Upper lobe of left lung (tissue), 6 donors: ENCODE measurements around the gene WDR81. TPM values are rescaled to one million over a fixed set of nuclear protein-coding genes. Genes with fewer than 3 reads are reported as not detected.

Experiments
- ATAC-seq, 2 donors: fragments of 200-7000 bp; cut with Tn5 transposase; one replicate each; pipeline ENCODE4 v1.9.1; 2022; ENCODE audit warnings: mild to moderate bottlenecking in 2 of 2, moderate library complexity in 2 of 2; ENCODE audit not compliant: low FRiP score in 2 of 2
- DNase-seq, 2 donors: peaks; one replicate each; pipeline ENCODE4 v3.0.0-alpha.2; 2019 to 2020
- H3K27ac ChIP-seq, 4 donors: fragments of 200-600 bp; sonication (generic); one replicate each; pipeline ENCODE4 v1.5.1; 2016 to 2019
- H3K27me3 ChIP-seq, 4 donors: fragments of 200-600 bp; sonication (generic); one replicate each; pipeline ENCODE4 v1.5.1; 2017 to 2019
- H3K36me3 ChIP-seq, 4 donors: fragments of 200-600 bp; sonication (generic); one replicate each; pipeline ENCODE4 v1.5.1; 2016 to 2019
- H3K4me1 ChIP-seq, 4 donors: fragments of 200-600 bp; sonication (generic); one replicate each; pipeline ENCODE4 v1.5.1; 2018 to 2019
- H3K4me3 ChIP-seq, 4 donors: fragments of 200-600 bp; sonication (generic); one replicate each; pipeline ENCODE4 v1.5.1; 2017 to 2019; ENCODE audit warnings: mild to moderate bottlenecking in 2 of 4, moderate library complexity in 1 of 4
- H3K9me3 ChIP-seq, 4 donors: fragments of 200-600 bp; sonication (generic); one replicate each; pipeline ENCODE4 v1.5.1; 2018 to 2019
- CTCF ChIP-seq, 6 experiments: fragments of 450-650 bp in 4 of 6; fragments of 200-600 bp in 2 of 6; sonication (generic) in 2 of 6; IDR thresholded peaks; one replicate each; pipeline ENCODE4 v1.5.1; 2016 to 2019; ENCODE audit warnings: antibody characterized with exemption in 6 of 6
- EP300 ChIP-seq, 4 donors: sonication (generic); formaldehyde crosslinking; IDR thresholded peaks; one replicate each; pipeline ENCODE4 v1.5.1; 2017; ENCODE audit warnings: antibody characterized with exemption in 4 of 4, control low read depth in 2 of 4
- POLR2A ChIP-seq, 4 donors: fragments of 450-650 bp; IDR thresholded peaks; one replicate each; pipeline ENCODE4 v1.5.1; 2016 to 2017; ENCODE audit warnings: antibody characterized with exemption in 4 of 4, mild to moderate bottlenecking in 2 of 4
- POLR2AphosphoS5 ChIP-seq, 2 donors: sonication (generic); formaldehyde crosslinking; IDR thresholded peaks; one replicate each; pipeline ENCODE4 v1.5.1; 2017; ENCODE audit warnings: antibody characterized with exemption in 2 of 2
- WGBS, 2 donors: methylation state at CpG; one replicate each; pipeline ENCODE4 v1.1.5; 2017 to 2018; 5-methylcytosine and 5-hydroxymethylcytosine counted together
- total RNA-seq, 6 donors: library from RNA; depleted of rRNA in 4 of 6; stranded (reverse); fragments of >200 nt in 4 of 6; gene quantifications; one replicate each; pipeline versions ENCODE4 v1.1.0 to v1.2.1, GENCODE V29; 2016 to 2021
- donor health status: DM: no; HTN: no; CAD: no; lungs with moderate emphysema.
- donor health status: DM: no; HTN: yes; CAD: no; lungs with severe emphysema.

WDR81 gene
- total RNA-seq, 6 donors from 2014 or later, result 47.4 to 162 (median 60.8) TPM

GRCh38 chr17:1727258-1727789 lies 2.8 kb downstream of the WDR81 start:
- peaks cover 4 to 49% (median 42%) of the 10 kb centered on the region in 4 donors for H3K36me3 ChIP-seq

GRCh38 chr17:1727876-1728630 lies 3.5 kb downstream of the WDR81 start:
- peak in 1 of 2 donors; percentile 82 for DNase-seq
- H3K4me3 ChIP-seq, result no peak overlapping the region

More at GRCh38 chr17:1727258-1727789, 2.8 kb downstream of the WDR81 start:
- no peak overlapping the region for H3K4me3 ChIP-seq
- WGBS, 2 donors, result 84 to 95% methylated on average over 5 to 21 of the region's 21 CpGs
- TF ChIP-seq CTCF (IDR thresholded peaks at IDR 0.05), result no peak
- no peak for TF ChIP-seq POLR2AphosphoS5 (IDR thresholded peaks at IDR 0.05)
- TF ChIP-seq POLR2A (IDR thresholded peaks at IDR 0.05), result no peak
- TF ChIP-seq EP300 (IDR thresholded peaks at IDR 0.05), result no peak
- no peaks in the 10 kb centered on the region for H3K9me3 ChIP-seq
- H3K27me3 ChIP-seq, result no peaks in the 10 kb centered on the region
- DNase-seq, result peak in 1 of 2 donors; percentile 72
- peak overlapping the region in 1 of 4 donors; percentile 56 for H3K27ac ChIP-seq
- no peak for ATAC-seq
- H3K4me1 ChIP-seq, result peaks cover 29 to 82% (median 68%) of the 10 kb centered on the region in 4 donors

GRCh38 chr17:1729966-1730325 lies 5.4 kb downstream of the WDR81 start:
- H3K27me3 ChIP-seq, result no peaks in the 10 kb centered on the region
- peak; percentile 25 to 49 for ATAC-seq
- peaks cover 19 to 70% (median 62%) of the 10 kb centered on the region in 4 donors for H3K36me3 ChIP-seq
- TF ChIP-seq EP300 (IDR thresholded peaks at IDR 0.05) (no peak), POLR2AphosphoS5 (IDR thresholded peaks at IDR 0.05) (no peak), CTCF (IDR thresholded peaks at IDR 0.05) (no peak), POLR2A (IDR thresholded peaks at IDR 0.05) (no peak)
- H3K27ac ChIP-seq, result peak overlapping the region; percentile 58 to 91 (median 80)
- WGBS, 2 donors, result 56 to 67% methylated on average over 9 to 15 of the region's 15 CpGs
- peaks cover 12 to 60% (median 51%) of the 10 kb centered on the region in 4 donors for H3K4me1 ChIP-seq
- no peaks in the 10 kb centered on the region for H3K9me3 ChIP-seq
- peak in 1 of 2 donors; percentile 80 for DNase-seq
- H3K4me3 ChIP-seq, result peak overlapping the region in 2 of 4 donors; percentile 18 to 25

More at GRCh38 chr17:1727876-1728630, 3.5 kb downstream of the WDR81 start:
- H3K9me3 ChIP-seq, result no peaks in the 10 kb centered on the region
- 90 to 92% methylated on average over 18 to 27 of the region's 28 CpGs for WGBS, 2 donors
- no peak for TF ChIP-seq CTCF (IDR thresholded peaks at IDR 0.05)
- no peak for TF ChIP-seq POLR2AphosphoS5 (IDR thresholded peaks at IDR 0.05)
- no peak for TF ChIP-seq POLR2A (IDR thresholded peaks at IDR 0.05)
- no peak for TF ChIP-seq EP300 (IDR thresholded peaks at IDR 0.05)
- H3K4me1 ChIP-seq, result peaks cover 25 to 78% (median 65%) of the 10 kb centered on the region in 4 donors
- H3K27ac ChIP-seq, result peak overlapping the region in 1 of 4 donors; percentile 56
- H3K36me3 ChIP-seq, result peaks cover 8 to 55% (median 49%) of the 10 kb centered on the region in 4 donors
- H3K27me3 ChIP-seq, result no peaks in the 10 kb centered on the region
- ATAC-seq, result no peak

GRCh38 chr17:1730326-1731193 lies 6.1 kb downstream of the WDR81 start:
- peaks cover 19 to 74% (median 66%) of the 10 kb centered on the region in 4 donors for H3K36me3 ChIP-seq
- DNase-seq (peak; percentile 71 to 93), ATAC-seq (peak; percentile 73 to 92)
- H3K27me3 ChIP-seq, result no peaks in the 10 kb centered on the region
- H3K4me3 ChIP-seq, result peak overlapping the region in 2 of 4 donors; percentile 18 to 25
- peak overlapping the region; percentile 58 to 91 (median 80) for H3K27ac ChIP-seq
- no peaks in the 10 kb centered on the region for H3K9me3 ChIP-seq
- TF ChIP-seq EP300 (IDR thresholded peaks at IDR 0.05), result no peak
- peak in 1 of 4 donors; percentile 37 for TF ChIP-seq POLR2A (IDR thresholded peaks at IDR 0.05)
- peak in 1 of 2 donors; percentile 36 for TF ChIP-seq POLR2AphosphoS5 (IDR thresholded peaks at IDR 0.05)
- no peak for TF ChIP-seq CTCF (IDR thresholded peaks at IDR 0.05)
- 78 to 79% methylated on average over 13 to 28 of the region's 40 CpGs for WGBS, 2 donors
- peaks cover 5 to 55% (median 45%) of the 10 kb centered on the region in 4 donors for H3K4me1 ChIP-seq
